ENCODE data around the gene MKS1.

MKS1 gene

GRCh38 chr17:58156839-58157803, 61.9 kb downstream of the MKS1 start:
- peak; percentile 1 for DNase-seq (ENCODE audit: low read depth)
- no peak overlapping the region for H3K4me3 ChIP-seq (ENCODE audit: low read depth, low read length)
- TF ChIP-seq CTCF (conservative IDR thresholded peaks at IDR 0.05; ENCODE audit: low read depth, low read length), result no peak
